ENCODE data around the gene FLOT1. TPM values are rescaled to one million over a fixed set of nuclear protein-coding genes. Genes with fewer than 3 reads are reported as not detected.
A peak's percentile ranks its signal among the peaks of the same experiment; 100 is the strongest.

FLOT1 gene
- total and polyA plus RNA-seq, 9 of the 15 experiments (the other 6 are each of a cell fraction or from before 2014, with no cell fraction given) = 11.7 to 149 (median 118) TPM

DNA sequence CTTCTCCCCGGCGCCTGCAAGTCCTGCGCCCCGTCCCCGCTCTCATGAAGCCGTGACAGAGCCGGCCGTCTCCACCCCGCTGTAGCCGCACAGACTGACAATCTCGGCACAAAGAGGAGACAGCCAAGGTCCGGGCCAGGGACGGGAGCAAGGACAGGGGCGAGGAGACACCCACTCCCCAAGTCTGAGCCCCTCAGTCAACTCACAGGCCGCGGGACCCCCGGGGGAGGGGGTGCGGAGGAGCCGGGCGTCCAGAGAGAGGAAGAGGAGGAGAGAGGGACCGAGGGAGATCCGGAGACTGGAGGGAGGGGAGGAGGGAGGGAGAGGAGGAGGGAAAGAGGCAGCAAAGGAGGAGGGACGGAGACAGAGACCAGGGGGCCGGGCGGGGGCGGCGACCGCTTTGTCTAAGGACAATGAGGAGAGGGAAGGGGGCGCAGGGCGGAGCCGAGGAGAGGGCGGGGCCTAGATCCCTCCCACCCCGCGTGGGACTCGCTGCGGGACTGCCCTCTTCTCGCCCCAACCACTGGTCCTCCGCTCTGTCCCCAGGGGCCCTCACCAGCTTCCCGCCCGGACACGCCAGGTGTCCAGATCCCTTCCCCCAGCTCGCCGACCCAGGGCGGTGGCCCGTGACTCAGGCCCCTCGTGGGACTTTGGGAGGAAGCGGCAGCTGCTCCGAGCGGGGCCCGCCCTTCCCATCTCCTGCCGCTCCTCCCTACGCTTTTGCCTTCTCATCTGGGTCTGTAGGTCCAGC, 55.4 kb downstream of the FLOT1 start (continued):
- 0 out of 2 replicates have a peak, but pooled peaks have one; percentile 7 for TF ChIP-seq FOXO4 (CRISPR knock-in tag; IDR thresholded peaks at IDR 0.05)
- TF ChIP-seq, protein P1, sequence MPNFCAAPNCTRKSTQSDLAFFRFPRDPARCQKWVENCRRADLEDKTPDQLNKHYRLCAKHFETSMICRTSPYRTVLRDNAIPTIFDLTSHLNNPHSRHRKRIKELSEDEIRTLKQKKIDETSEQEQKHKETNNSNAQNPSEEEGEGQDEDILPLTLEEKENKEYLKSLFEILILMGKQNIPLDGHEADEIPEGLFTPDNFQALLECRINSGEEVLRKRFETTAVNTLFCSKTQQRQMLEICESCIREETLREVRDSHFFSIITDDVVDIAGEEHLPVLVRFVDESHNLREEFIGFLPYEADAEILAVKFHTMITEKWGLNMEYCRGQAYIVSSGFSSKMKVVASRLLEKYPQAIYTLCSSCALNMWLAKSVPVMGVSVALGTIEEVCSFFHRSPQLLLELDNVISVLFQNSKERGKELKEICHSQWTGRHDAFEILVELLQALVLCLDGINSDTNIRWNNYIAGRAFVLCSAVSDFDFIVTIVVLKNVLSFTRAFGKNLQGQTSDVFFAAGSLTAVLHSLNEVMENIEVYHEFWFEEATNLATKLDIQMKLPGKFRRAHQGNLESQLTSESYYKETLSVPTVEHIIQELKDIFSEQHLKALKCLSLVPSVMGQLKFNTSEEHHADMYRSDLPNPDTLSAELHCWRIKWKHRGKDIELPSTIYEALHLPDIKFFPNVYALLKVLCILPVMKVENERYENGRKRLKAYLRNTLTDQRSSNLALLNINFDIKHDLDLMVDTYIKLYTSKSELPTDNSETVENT (CRISPR knock-in tag; IDR thresholded peaks at IDR 0.05) = 0 out of 2 replicates have a peak, but pooled peaks have one; percentile 33
- TF ChIP-seq, protein P2, sequence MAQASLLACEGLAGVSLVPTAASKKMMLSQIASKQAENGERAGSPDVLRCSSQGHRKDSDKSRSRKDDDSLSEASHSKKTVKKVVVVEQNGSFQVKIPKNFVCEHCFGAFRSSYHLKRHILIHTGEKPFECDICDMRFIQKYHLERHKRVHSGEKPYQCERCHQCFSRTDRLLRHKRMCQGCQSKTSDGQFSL (CRISPR knock-in tag; IDR thresholded peaks at IDR 0.05) = peak; percentile 45; the same call in 1 of the 2 replicates
- TF ChIP-seq, protein P2 (tag; IDR thresholded peaks at IDR 0.05) = no peak
- peak; percentile 94 for TF ChIP-seq SOX6 (IDR thresholded peaks at IDR 0.05)
- 0 out of 2 replicates have a peak, but pooled peaks have one; percentile 12 for TF ChIP-seq PRMT5 (CRISPR knock-in tag; IDR thresholded peaks at IDR 0.05)
- TF ChIP-seq MYC (IDR thresholded peaks at IDR 0.05; ENCODE audit: low read depth, low read length) = peak; percentile 82
- TF ChIP-seq MYC (CRISPR knock-in tag; IDR thresholded peaks at IDR 0.05; ENCODE audit: borderline replicate concordance, low read depth) = peak; percentile 70
- TF ChIP-seq DPF2 (IDR thresholded peaks at IDR 0.05) = peak; percentile 82
- TF ChIP-seq, protein P3, sequence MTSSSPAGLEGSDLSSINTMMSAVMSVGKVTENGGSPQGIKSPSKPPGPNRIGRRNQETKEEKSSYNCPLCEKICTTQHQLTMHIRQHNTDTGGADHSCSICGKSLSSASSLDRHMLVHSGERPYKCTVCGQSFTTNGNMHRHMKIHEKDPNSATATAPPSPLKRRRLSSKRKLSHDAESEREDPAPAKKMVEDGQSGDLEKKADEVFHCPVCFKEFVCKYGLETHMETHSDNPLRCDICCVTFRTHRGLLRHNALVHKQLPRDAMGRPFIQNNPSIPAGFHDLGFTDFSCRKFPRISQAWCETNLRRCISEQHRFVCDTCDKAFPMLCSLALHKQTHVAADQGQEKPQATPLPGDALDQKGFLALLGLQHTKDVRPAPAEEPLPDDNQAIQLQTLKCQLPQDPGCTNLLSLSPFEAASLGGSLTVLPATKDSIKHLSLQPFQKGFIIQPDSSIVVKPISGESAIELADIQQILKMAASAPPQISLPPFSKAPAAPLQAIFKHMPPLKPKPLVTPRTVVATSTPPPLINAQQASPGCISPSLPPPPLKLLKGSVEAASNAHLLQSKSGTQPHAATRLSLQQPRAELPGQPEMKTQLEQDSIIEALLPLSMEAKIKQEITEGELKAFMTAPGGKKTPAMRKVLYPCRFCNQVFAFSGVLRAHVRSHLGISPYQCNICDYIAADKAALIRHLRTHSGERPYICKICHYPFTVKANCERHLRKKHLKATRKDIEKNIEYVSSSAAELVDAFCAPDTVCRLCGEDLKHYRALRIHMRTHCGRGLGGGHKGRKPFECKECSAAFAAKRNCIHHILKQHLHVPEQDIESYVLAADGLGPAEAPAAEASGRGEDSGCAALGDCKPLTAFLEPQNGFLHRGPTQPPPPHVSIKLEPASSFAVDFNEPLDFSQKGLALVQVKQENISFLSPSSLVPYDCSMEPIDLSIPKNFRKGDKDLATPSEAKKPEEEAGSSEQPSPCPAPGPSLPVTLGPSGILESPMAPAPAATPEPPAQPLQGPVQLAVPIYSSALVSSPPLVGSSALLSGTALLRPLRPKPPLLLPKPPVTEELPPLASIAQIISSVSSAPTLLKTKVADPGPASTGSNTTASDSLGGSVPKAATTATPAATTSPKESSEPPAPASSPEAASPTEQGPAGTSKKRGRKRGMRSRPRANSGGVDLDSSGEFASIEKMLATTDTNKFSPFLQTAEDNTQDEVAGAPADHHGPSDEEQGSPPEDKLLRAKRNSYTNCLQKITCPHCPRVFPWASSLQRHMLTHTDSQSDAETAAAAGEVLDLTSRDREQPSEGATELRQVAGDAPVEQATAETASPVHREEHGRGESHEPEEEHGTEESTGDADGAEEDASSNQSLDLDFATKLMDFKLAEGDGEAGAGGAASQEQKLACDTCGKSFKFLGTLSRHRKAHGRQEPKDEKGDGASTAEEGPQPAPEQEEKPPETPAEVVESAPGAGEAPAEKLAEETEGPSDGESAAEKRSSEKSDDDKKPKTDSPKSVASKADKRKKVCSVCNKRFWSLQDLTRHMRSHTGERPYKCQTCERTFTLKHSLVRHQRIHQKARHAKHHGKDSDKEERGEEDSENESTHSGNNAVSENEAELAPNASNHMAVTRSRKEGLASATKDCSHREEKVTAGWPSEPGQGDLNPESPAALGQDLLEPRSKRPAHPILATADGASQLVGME (CRISPR knock-in tag; IDR thresholded peaks at IDR 0.05) = peak; percentile 50
- no peak for TF ChIP-seq ZBTB12 (CRISPR knock-in tag; IDR thresholded peaks at IDR 0.05)
- TF ChIP-seq ZNF830 (CRISPR knock-in tag; IDR thresholded peaks at IDR 0.05) = 0 out of 2 replicates have a peak, but pooled peaks have one; percentile 69
- TF ChIP-seq SP1 (CRISPR knock-in tag; IDR thresholded peaks at IDR 0.05) = peak; percentile 80
- peak; percentile 57; the same call in 1 of the 2 replicates for TF ChIP-seq NR2C2 (CRISPR knock-in tag; IDR thresholded peaks at IDR 0.05)
- peak; percentile 45; the same call in 1 of the 2 replicates for TF ChIP-seq NR2C2 (tag; IDR thresholded peaks at IDR 0.05)
